ENCODE results near the gene CHST11. TPM values are rescaled to one million over a fixed set of nuclear protein-coding genes. Genes with fewer than 3 reads are reported as not detected.

Gene CHST11
- total RNA-seq, 5 donors from 2014 or later (not counting 1 experiment from before 2014, with no cell fraction given) = 49.8 to 78.3 (median 63.7) TPM

DNA sequence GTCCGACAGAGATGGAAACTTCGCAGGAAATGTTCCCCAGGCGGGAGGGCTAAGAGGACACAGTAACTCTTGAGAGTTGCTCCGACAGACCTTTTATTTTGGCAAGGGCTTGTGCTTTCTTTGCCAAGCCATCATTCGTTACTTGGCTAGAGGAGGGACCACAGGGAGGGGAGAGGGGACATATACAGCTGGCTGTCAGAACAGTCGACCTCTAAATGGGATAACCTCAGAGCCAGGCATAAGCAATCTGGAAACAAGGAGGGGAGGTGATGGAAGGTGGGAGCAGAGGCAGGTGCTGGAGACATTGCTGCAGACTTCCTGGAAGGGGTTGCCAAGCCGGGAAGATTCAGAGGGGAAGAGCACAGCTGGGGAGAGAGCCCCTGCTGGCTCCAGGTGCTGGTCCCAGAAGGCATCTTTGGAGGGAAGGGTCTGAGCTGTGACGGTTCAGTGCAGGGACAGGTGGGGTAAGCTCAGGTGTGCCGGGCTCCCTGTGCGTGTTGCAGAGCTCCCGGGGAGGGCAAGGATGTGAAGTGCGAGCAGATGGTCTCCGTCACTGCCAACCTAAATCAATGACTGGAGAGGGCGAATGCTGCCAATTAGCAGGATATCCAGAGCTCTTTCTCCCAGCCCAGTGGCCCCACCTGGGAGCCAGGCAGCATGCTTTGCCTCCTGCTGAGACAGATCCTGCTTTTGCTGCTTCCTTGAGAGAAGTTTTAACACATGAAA lies 50.1 kb downstream of the CHST11 start:
- Mint-ChIP-seq H3K27me3 (no peaks in the 10 kb centered on the region), H3K27ac (no peak overlapping the region), H3K4me1 (peaks cover 77 to 97% (median 93%) of the 10 kb centered on the region in 3 donors), H3K9me3 (peaks cover 0 to 4% (median 0%) of the 10 kb centered on the region in 3 donors), H3K36me3 (peaks cover 26% of the 10 kb centered on the region), H3K4me3 (no peak overlapping the region)
- H3K9me3 ChIP-seq = no peaks in the 10 kb centered on the region
- no peaks in the 10 kb centered on the region for H3K36me3 ChIP-seq (ENCODE audit: control insufficient read depth in 2 of 2, extremely low read depth in 1 of 2, insufficient read depth in 1 of 2, low read length in 1 of 2)
- ATAC-seq (replicated peaks in 1 of 4) = no peak
- H3K27ac ChIP-seq (ENCODE audit: low read length) = no peak overlapping the region
- no peak overlapping the region for H3K4me3 ChIP-seq (ENCODE audit: control insufficient read depth in 1 of 2, extremely low read depth in 1 of 2, low read length in 1 of 2)
- POLR2A ChIA-PET = no interaction called here
- CTCF ChIA-PET = no interaction called here
- WGBS (ENCODE audit: insufficient coverage) = 97% methylated on average over 12 of the region's 14 CpGs
- peaks cover 11 to 67% of the 10 kb centered on the region in 2 experiments for H3K4me1 ChIP-seq (ENCODE audit: control insufficient read depth in 1 of 2, extremely low read depth in 1 of 2, insufficient read depth in 2 of 2, low read length in 2 of 2)
- DNase-seq = no peak
- H3K27me3 ChIP-seq (replicated peaks in 1 of 2; ENCODE audit: control insufficient read depth in 2 of 2, extremely low read depth in 1 of 2, insufficient read depth in 2 of 2, low read length in 1 of 2) = no peaks in the 10 kb centered on the region

DNA sequence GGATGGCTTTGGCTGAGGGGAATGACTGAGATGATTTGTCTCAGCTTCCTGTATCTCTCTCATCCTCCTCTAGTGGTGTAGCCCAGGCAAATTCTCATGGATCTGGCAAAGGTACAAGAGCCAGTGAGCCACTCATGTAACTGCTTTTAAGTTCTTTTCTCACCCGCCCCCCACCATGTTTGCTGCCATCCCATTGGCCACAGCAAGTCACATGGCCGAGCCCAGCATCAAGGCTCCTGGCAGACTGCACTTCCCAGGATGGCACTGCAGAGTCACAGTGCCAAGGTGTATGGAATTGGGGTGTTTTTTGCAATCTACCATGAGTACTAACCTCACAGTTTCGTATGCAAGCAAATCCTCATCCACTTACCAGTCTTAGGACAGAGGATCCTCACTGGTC lies 50.9 kb downstream of the CHST11 start:
- Histone ChIP-seq H3K4me3 (ENCODE audit: control insufficient read depth in 1 of 2, extremely low read depth in 1 of 2, low read length in 1 of 2) (no peak overlapping the region), H3K9me3 (no peaks in the 10 kb centered on the region), H3K27ac (ENCODE audit: low read length) (no peak overlapping the region), H3K36me3 (ENCODE audit: control insufficient read depth in 2 of 2, extremely low read depth in 1 of 2, insufficient read depth in 1 of 2, low read length in 1 of 2) (no peaks in the 10 kb centered on the region), H3K4me1 (ENCODE audit: control insufficient read depth in 1 of 2, extremely low read depth in 1 of 2, insufficient read depth in 2 of 2, low read length in 2 of 2) (peaks cover 11 to 61% of the 10 kb centered on the region in 2 experiments), H3K27me3 (replicated peaks in 1 of 2; ENCODE audit: control insufficient read depth in 2 of 2, extremely low read depth in 1 of 2, insufficient read depth in 2 of 2, low read length in 1 of 2) (no peaks in the 10 kb centered on the region)
- CTCF ChIA-PET = no interaction called here
- Mint-ChIP-seq H3K27ac (peak overlapping the region in 1 of 2 donors; percentile 34), H3K9me3 (peaks cover 0 to 4% (median 0%) of the 10 kb centered on the region in 3 donors), H3K27me3 (no peaks in the 10 kb centered on the region), H3K4me1 (peaks cover 73 to 94% (median 88%) of the 10 kb centered on the region in 3 donors), H3K4me3 (no peak overlapping the region), H3K36me3 (peaks cover 30% of the 10 kb centered on the region)
- DNase-seq (no peak), ATAC-seq (replicated peaks in 1 of 4) (no peak)
- POLR2A ChIA-PET = no interaction called here
- WGBS (ENCODE audit: insufficient coverage) = no CpG with 5 or more reads among the region's 3 CpGs

DNA sequence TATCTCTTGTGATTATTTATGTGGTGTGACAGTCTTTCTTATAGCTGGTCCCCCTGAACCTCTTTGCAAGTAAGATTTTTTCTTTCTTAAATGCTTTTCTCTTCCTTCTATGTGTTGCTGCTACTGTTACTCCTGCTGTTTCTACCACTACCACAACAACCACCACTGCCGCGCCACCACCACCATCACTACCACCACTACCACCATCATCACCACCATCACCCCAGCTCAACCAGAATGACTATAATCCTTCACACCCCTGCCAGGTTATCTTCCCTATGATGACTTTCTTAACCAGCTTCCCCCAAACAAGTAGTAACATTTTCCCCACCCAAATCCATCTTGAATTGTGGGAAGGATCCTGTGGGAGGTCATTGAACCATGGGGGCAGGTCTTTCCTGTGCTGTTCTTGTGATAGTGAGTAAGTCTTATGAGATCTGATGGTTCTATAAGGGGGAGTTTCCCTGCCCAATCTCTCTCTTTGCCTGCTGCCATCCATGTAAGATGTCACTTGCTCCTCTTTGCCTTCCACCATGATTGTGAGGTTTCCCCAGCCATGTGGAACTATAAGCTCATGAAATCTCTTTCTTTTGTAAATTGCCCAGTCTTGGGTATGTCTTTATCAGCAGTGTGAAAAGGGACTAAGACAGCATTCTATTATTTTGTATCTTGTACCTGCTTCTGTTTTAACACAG lies 52.2 kb downstream of the CHST11 start:
- no peak overlapping the region for H3K4me3 ChIP-seq (ENCODE audit: control insufficient read depth in 1 of 2, extremely low read depth in 1 of 2, low read length in 1 of 2)
- DNase-seq (no peak), ATAC-seq (replicated peaks in 1 of 4) (no peak)
- Mint-ChIP-seq H3K27ac (peak overlapping the region; percentile 7 to 44), H3K4me3 (no peak overlapping the region), H3K27me3 (no peaks in the 10 kb centered on the region), H3K9me3 (peaks cover 0 to 4% (median 0%) of the 10 kb centered on the region in 3 donors), H3K36me3 (peaks cover 21% of the 10 kb centered on the region), H3K4me1 (peaks cover 67 to 88% (median 82%) of the 10 kb centered on the region in 3 donors)
- CTCF ChIA-PET = no interaction called here
- H3K4me1 ChIP-seq (ENCODE audit: control insufficient read depth in 1 of 2, extremely low read depth in 1 of 2, insufficient read depth in 2 of 2, low read length in 2 of 2) = peaks cover 11 to 50% of the 10 kb centered on the region in 2 experiments
- WGBS (ENCODE audit: insufficient coverage) = 77% methylated on average over 2 of the region's 2 CpGs
- H3K36me3 ChIP-seq (ENCODE audit: control insufficient read depth in 2 of 2, extremely low read depth in 1 of 2, insufficient read depth in 1 of 2, low read length in 1 of 2) = no peaks in the 10 kb centered on the region
- H3K27me3 ChIP-seq (replicated peaks in 1 of 2; ENCODE audit: control insufficient read depth in 2 of 2, extremely low read depth in 1 of 2, insufficient read depth in 2 of 2, low read length in 1 of 2) = no peaks in the 10 kb centered on the region
- no peaks in the 10 kb centered on the region for H3K9me3 ChIP-seq
- POLR2A ChIA-PET = no interaction called here
- H3K27ac ChIP-seq (ENCODE audit: low read length) = no peak overlapping the region

DNA sequence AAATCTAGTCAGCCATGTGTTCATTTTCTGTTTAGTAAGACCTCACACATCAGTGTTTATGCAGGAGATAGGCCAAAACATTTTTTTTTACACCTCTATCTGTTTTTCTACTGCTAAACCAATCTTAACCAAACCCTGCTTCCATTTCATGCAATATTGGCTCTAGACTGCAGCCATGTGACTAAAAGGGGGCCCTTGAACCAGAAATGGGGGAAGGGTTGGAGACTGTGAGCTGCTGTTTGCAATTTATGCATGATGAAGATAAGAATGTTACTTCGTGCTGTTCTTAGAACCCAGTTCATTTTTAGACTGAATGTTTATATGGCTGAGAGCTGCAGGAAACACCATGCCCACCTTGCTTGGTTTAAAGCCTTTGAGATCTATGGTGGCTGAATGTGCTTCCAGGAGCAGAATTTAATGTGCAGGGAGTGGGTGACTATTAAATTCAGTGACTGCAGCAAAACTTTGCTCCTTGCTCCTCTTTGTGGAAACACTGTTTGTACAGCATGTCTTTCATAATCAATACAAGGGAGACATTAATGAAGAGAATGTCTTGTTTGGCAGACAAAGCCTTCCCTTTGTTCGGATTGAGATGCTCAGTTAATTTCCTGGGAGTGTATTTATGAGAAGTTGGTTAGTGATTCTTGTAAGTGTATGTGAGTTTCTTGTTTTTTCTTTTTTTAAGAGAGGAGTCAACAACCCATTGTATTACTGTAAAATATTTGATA lies 53.6 kb downstream of the CHST11 start:
- no peaks in the 10 kb centered on the region for H3K9me3 ChIP-seq
- H3K4me3 ChIP-seq (ENCODE audit: control insufficient read depth in 1 of 2, extremely low read depth in 1 of 2, low read length in 1 of 2) = no peak overlapping the region
- H3K36me3 ChIP-seq (ENCODE audit: control insufficient read depth in 2 of 2, extremely low read depth in 1 of 2, insufficient read depth in 1 of 2, low read length in 1 of 2) = no peaks in the 10 kb centered on the region
- no peaks in the 10 kb centered on the region for H3K27me3 ChIP-seq (replicated peaks in 1 of 2; ENCODE audit: control insufficient read depth in 2 of 2, extremely low read depth in 1 of 2, insufficient read depth in 2 of 2, low read length in 1 of 2)
- peaks cover 11 to 36% of the 10 kb centered on the region in 2 experiments for H3K4me1 ChIP-seq (ENCODE audit: control insufficient read depth in 1 of 2, extremely low read depth in 1 of 2, insufficient read depth in 2 of 2, low read length in 2 of 2)
- ChIA-PET CTCF (no interaction called here), POLR2A (interaction anchor here in 1 of 2 donors (0.5 kb wide), 1 partner anchor 253 kb away, joined by 9 read pairs; no protein-coding TSS in a partner anchor)
- H3K4me1 Mint-ChIP-seq = peaks cover 75 to 88% (median 84%) of the 10 kb centered on the region in 3 donors
- H3K9me3 Mint-ChIP-seq = peaks cover 0 to 4% (median 0%) of the 10 kb centered on the region in 3 donors
- H3K27me3 Mint-ChIP-seq = no peaks in the 10 kb centered on the region
- peak in 3 of 4 experiments; percentile 53 to 71 (median 62) for ATAC-seq (replicated peaks in 1 of 4)
- WGBS (ENCODE audit: insufficient coverage) = 80% methylated on average over 1 of the region's 2 CpGs
- H3K27ac ChIP-seq (ENCODE audit: low read length) = no peak overlapping the region
- H3K36me3 Mint-ChIP-seq = peaks cover 28% of the 10 kb centered on the region
- peak overlapping the region; percentile 24 to 75 for H3K27ac Mint-ChIP-seq
- H3K4me3 Mint-ChIP-seq = peak overlapping the region in 1 of 3 donors; percentile 26
- no peak for DNase-seq

DNA sequence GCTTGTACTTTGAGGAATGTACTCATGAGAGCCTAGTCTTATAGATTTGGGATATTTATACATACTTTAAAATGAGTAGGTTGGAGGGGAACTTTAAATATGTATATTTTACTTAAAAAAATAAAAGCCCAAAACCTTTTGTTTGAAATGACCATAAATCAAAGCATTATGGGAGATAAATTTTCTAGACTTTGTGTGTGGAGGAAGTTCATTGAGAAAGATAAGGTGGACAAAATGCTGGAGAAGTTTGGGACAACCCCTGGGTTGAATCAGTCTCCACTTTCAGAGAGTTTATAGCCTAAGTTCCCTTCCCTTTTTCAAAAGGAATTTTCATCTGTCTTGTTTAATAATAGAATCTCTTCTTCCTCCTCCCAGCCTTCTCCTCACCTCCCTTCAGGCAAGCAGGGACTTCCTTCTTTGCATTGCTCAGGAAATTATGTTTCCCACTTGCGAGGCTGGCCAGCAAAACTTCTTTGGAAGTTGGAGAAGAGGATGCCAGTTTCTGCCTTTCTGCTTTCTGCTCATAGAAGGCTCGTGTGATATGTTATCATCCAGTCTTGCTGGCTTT lies 54.2 kb downstream of the CHST11 start:
- DNase-seq = no peak
- H3K4me1 Mint-ChIP-seq = peaks cover 76 to 89% (median 86%) of the 10 kb centered on the region in 3 donors
- Histone ChIP-seq H3K9me3 (no peaks in the 10 kb centered on the region), H3K27me3 (replicated peaks in 1 of 2; ENCODE audit: control insufficient read depth in 2 of 2, extremely low read depth in 1 of 2, insufficient read depth in 2 of 2, low read length in 1 of 2) (no peaks in the 10 kb centered on the region), H3K4me1 (ENCODE audit: control insufficient read depth in 1 of 2, extremely low read depth in 1 of 2, insufficient read depth in 2 of 2, low read length in 2 of 2) (peaks cover 11 to 35% of the 10 kb centered on the region in 2 experiments), H3K27ac (ENCODE audit: low read length) (no peak overlapping the region), H3K4me3 (ENCODE audit: control insufficient read depth in 1 of 2, extremely low read depth in 1 of 2, low read length in 1 of 2) (no peak overlapping the region), H3K36me3 (ENCODE audit: control insufficient read depth in 2 of 2, extremely low read depth in 1 of 2, insufficient read depth in 1 of 2, low read length in 1 of 2) (no peaks in the 10 kb centered on the region)
- no peak for ATAC-seq (replicated peaks in 1 of 4)
- H3K4me3 Mint-ChIP-seq = peak overlapping the region in 1 of 3 donors; percentile 26
- H3K27ac Mint-ChIP-seq = peak overlapping the region; percentile 24 to 75
- 75% methylated on average over 1 of the region's 2 CpGs for WGBS (ENCODE audit: insufficient coverage)
- ChIA-PET POLR2A (no interaction called here), CTCF (no interaction called here)
- H3K27me3 Mint-ChIP-seq = no peaks in the 10 kb centered on the region
- peaks cover 0 to 4% (median 0%) of the 10 kb centered on the region in 3 donors for H3K9me3 Mint-ChIP-seq
- H3K36me3 Mint-ChIP-seq = peaks cover 28% of the 10 kb centered on the region

DNA sequence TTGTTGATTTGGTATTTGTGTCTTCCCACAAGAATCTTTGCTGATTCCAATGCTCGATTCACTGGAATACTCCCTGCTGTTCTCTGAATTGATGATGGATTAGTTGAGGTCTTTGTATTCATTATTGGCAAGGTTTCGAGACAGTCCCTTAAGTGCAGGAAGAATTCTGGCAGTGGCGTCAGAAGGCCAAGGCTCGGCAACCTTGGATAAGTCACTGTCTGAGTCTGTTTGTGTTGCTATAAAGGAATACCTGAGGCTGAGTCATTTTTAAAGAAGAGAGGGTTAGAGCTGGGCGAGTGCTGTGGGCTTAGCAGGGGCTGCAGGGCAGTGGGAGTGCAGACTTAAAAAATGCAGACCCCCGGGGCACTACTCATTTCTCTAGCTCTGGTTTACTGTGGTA lies 56.9 kb downstream of the CHST11 start:
- H3K27ac ChIP-seq (ENCODE audit: low read length) = no peak overlapping the region
- WGBS (ENCODE audit: insufficient coverage) = 94% methylated on average over 6 of the region's 6 CpGs
- no peak for DNase-seq
- Mint-ChIP-seq H3K9me3 (peaks cover 0 to 4% (median 0%) of the 10 kb centered on the region in 3 donors), H3K27ac (peak overlapping the region; percentile 12 to 16), H3K27me3 (no peaks in the 10 kb centered on the region), H3K36me3 (peaks cover 16% of the 10 kb centered on the region), H3K4me3 (no peak overlapping the region), H3K4me1 (peaks cover 81 to 90% (median 87%) of the 10 kb centered on the region in 3 donors)
- CTCF ChIA-PET = no interaction called here
- no peaks in the 10 kb centered on the region for H3K27me3 ChIP-seq (replicated peaks in 1 of 2; ENCODE audit: control insufficient read depth in 2 of 2, extremely low read depth in 1 of 2, insufficient read depth in 2 of 2, low read length in 1 of 2)
- H3K4me3 ChIP-seq (ENCODE audit: control insufficient read depth in 1 of 2, extremely low read depth in 1 of 2, low read length in 1 of 2) = no peak overlapping the region
- peaks cover 11 to 28% of the 10 kb centered on the region in 2 experiments for H3K4me1 ChIP-seq (ENCODE audit: control insufficient read depth in 1 of 2, extremely low read depth in 1 of 2, insufficient read depth in 2 of 2, low read length in 2 of 2)
- POLR2A ChIA-PET = no interaction called here
- ATAC-seq (replicated peaks in 1 of 4) = no peak
- H3K9me3 ChIP-seq = no peaks in the 10 kb centered on the region
- no peaks in the 10 kb centered on the region for H3K36me3 ChIP-seq (ENCODE audit: control insufficient read depth in 2 of 2, extremely low read depth in 1 of 2, insufficient read depth in 1 of 2, low read length in 1 of 2)

Measured in T-cell (primary cell).